ENCODE data around the gene SNRNP48.

- TF ChIP-seq CTCF (IDR thresholded peaks at IDR 0.05): no peak
- no peak for TF ChIP-seq EZH2phosphoT487 (IDR thresholded peaks at IDR 0.05)
Observed at GRCh38 chr6:7632501-7633290, 42.7 kb downstream of the SNRNP48 start.
